ENCODE results near the gene DHX35. TPM values are rescaled to one million over a fixed set of nuclear protein-coding genes. Genes with fewer than 3 reads are reported as not detected.

The DHX35 gene
- total RNA-seq, 2 experiments from 2014 or later = 7.3 to 7.6 TPM

DNA sequence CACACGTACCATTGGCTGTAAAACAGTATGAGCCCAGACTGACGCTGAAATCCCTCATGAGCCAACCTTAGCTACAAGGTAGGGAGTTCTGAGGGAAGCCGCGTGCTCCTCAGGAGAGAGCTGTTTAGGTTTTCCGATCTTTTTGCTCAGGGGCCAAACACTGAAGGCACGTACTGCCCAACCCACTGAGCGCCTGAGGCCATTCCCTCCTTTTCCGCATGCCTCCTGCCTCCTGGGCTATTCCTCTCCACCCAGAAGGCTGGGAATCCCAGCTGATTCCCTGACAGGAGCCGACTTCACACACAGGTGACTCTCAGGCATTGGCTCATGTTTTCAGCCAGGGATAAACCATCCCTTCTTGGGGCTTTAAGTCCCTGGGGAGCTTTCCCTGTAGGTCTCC, 41.3 kb upstream of the DHX35 start:
- Histone ChIP-seq H3K27ac (ENCODE audit: low read depth in 1 of 2, low read length in 2 of 2) (no peak overlapping the region), H3K27me3 (ENCODE audit: control insufficient read depth in 1 of 2, insufficient read depth in 2 of 2, low read length in 2 of 2) (no peaks in the 10 kb centered on the region), H3K4me3 (ENCODE audit: low read length) (no peak overlapping the region), H3K4me1 (ENCODE audit: insufficient read depth, low read length) (peaks cover 3% of the 10 kb centered on the region), H3K9me3 (ENCODE audit: control insufficient read depth in 1 of 2, insufficient read depth in 1 of 2, low read length in 2 of 2) (no peaks in the 10 kb centered on the region), H3K36me3 (ENCODE audit: insufficient read depth, low read length) (peaks cover 45% of the 10 kb centered on the region)
- intact Hi-C loops (cut with DNase I, micrococcal nuclease) = no loop called here
- Mint-ChIP-seq H3K4me1 (ENCODE audit: low read depth) (peaks cover 8% of the 10 kb centered on the region), H3K27ac (no peak overlapping the region), H3K27me3 (no peaks in the 10 kb centered on the region), H3K36me3 (ENCODE audit: low read depth) (peaks cover 53% of the 10 kb centered on the region), H3K9me3 (no peaks in the 10 kb centered on the region), H3K4me3 (no peak overlapping the region)
- ChIA-PET POLR2A (interaction anchor here (2.4 kb wide), 1 partner anchor 41 kb away, joined by 9 read pairs; the partner anchor contains the start of gene DHX35), CTCF (no interaction called here)
- no peak for TF ChIP-seq CTCF (IDR thresholded peaks at IDR 0.05)
- no peak for ATAC-seq (ENCODE audit: poor library complexity)
- no peak for DNase-seq

DNA sequence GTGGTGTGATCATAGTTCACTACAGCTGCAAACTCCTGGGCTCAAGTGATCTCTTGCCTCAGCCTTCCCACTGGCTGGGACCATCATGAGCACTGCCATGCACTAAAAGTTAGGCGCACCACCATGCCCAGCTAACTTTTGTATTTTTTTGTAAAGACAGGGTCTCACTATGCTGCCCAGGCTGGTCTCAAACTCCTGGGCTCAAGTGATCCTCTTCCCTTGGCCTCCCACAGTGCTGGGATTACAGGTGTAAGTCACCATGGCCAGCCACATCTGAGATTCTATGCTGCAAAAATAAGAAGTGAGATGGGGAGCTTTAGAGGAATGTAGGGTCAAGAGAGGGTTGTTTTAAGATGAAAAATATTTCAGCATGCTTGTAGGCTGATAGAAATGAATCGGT, 37.4 kb upstream of the DHX35 start:
- TF ChIP-seq CTCF (IDR thresholded peaks at IDR 0.05) = no peak
- H3K27me3 Mint-ChIP-seq = no peaks in the 10 kb centered on the region
- Histone ChIP-seq H3K27ac (ENCODE audit: low read depth in 1 of 2, low read length in 2 of 2) (no peak overlapping the region), H3K27me3 (ENCODE audit: control insufficient read depth in 1 of 2, insufficient read depth in 2 of 2, low read length in 2 of 2) (no peaks in the 10 kb centered on the region), H3K9me3 (ENCODE audit: control insufficient read depth in 1 of 2, insufficient read depth in 1 of 2, low read length in 2 of 2) (no peaks in the 10 kb centered on the region), H3K36me3 (ENCODE audit: insufficient read depth, low read length) (peaks cover 13% of the 10 kb centered on the region), H3K4me3 (ENCODE audit: low read length) (no peak overlapping the region), H3K4me1 (ENCODE audit: insufficient read depth, low read length) (peaks cover 30% of the 10 kb centered on the region)
- intact Hi-C loops (cut with DNase I, micrococcal nuclease) = no loop called here
- peaks cover 26% of the 10 kb centered on the region for H3K4me1 Mint-ChIP-seq (ENCODE audit: low read depth)
- ChIA-PET CTCF (no interaction called here), POLR2A (no interaction called here)
- DNase-seq (no peak), ATAC-seq (ENCODE audit: poor library complexity) (no peak)
- H3K36me3 Mint-ChIP-seq (ENCODE audit: low read depth) = peaks cover 27% of the 10 kb centered on the region
- H3K27ac Mint-ChIP-seq = peak overlapping the region; percentile 76
- H3K9me3 Mint-ChIP-seq = no peaks in the 10 kb centered on the region
- peak overlapping the region; percentile 90 for H3K4me3 Mint-ChIP-seq

GRCh38 chr20:38926142-38926933, 35.8 kb upstream of the DHX35 start, which contains the start of gene FAM83D:
Gene FAM83D, plus strand, starts transcription at chr20:38926417. Its CDS starts 26 bp downstream, at chr20:38926443.
- peak within 1 kb of the TSS; percentile 76 for H3K27ac Mint-ChIP-seq
- H3K36me3 Mint-ChIP-seq (ENCODE audit: low read depth) = peaks cover 19% of the 10 kb centered on the region
- ChIA-PET POLR2A (interaction anchor here (1.0 to 3.2 kb wide), 3 partner anchors 26 to 178 kb away, joined by 3 to 38 read pairs (median 3); partner anchors contain the start of genes ACTR5 and DHX35), CTCF (interaction anchor here (0.7 to 1.5 kb wide), 13 partner anchors 10 to 491 kb away, joined by 3 to 25 read pairs (median 4); partner anchors contain the start of genes ACTR5, DHX35, PPP1R16B and SNHG17)
- H3K9me3 Mint-ChIP-seq = no peaks in the 10 kb centered on the region
- Histone ChIP-seq H3K27me3 (ENCODE audit: control insufficient read depth in 1 of 2, insufficient read depth in 2 of 2, low read length in 2 of 2) (no peaks in the 10 kb centered on the region), H3K4me3 (ENCODE audit: low read length) (peak within 1 kb of the TSS; percentile 74), H3K27ac (ENCODE audit: low read depth in 1 of 2, low read length in 2 of 2) (peak within 1 kb of the TSS in 1 of 2 donors; percentile 7), H3K36me3 (ENCODE audit: insufficient read depth, low read length) (no peaks in the 10 kb centered on the region), H3K9me3 (ENCODE audit: control insufficient read depth in 1 of 2, insufficient read depth in 1 of 2, low read length in 2 of 2) (no peaks in the 10 kb centered on the region), H3K4me1 (ENCODE audit: insufficient read depth, low read length) (peaks cover 37% of the 10 kb centered on the region)
- TF ChIP-seq CTCF (IDR thresholded peaks at IDR 0.05) = peak; percentile 43
- H3K4me1 Mint-ChIP-seq (ENCODE audit: low read depth) = peaks cover 31% of the 10 kb centered on the region
- DNase-seq = peak; percentile 83 to 97 (median 90)
- peak; percentile 95 for ATAC-seq (ENCODE audit: poor library complexity)
- H3K27me3 Mint-ChIP-seq = no peaks in the 10 kb centered on the region
- H3K4me3 Mint-ChIP-seq = peak within 1 kb of the TSS; percentile 90
- intact Hi-C loops (cut with DNase I, micrococcal nuclease) = loop anchor here (1.0 to 2.0 kb wide), 3 partner anchors 36 to 178 kb away; partner anchors contain the start of genes DHX35 (in 2 of the 2) and ACTR5 (in 1 of the 2)
